IMR-90 (cell line): ENCODE data around the gene TUB. TPM values are rescaled to one million over a fixed set of nuclear protein-coding genes. Genes with fewer than 3 reads are reported as not detected.

Experiments used
- ATAC-seq: fragments of 200-7000 bp; cut with Tn5 transposase; 2 replicates; pipeline ENCODE4 v1.9.1; 2020; ENCODE audit warnings: low read depth, mild to moderate bottlenecking, moderate library complexity
- BruUV-seq: library from RNA; stranded (reverse); fragments of 400-500 nt; replicated peaks from 2 replicates; lab custom pipeline; 2021; lab: Mats Ljungman, UMichigan
- CTCF ChIA-PET: fragments of 300-600 bp; formaldehyde crosslinking; extraction: SDS; loops from one replicate; lab custom pipeline; 2021; ENCODE audit warnings: antibody characterized with exemption; lab: Yijun Ruan, JAX
- POLR2A ChIA-PET: fragments of 300-600 bp; sonication (Branson Sonifier 250); formaldehyde crosslinking; loops from one replicate; lab custom pipeline; 2022; ENCODE audit warnings: antibody characterized with exemption; ENCODE audit not compliant: unreplicated experiment; lab: Charles Lee
- DNase-seq: peaks from one replicate; pipeline ENCODE4 v3.0.0; 2013
- H2AFZ ChIP-seq: replicated peaks from 2 replicates; pipeline ENCODE3; 2013; ENCODE audit warnings: low read length, mild to moderate bottlenecking; ENCODE audit not compliant: poor library complexity
- H2AK5ac ChIP-seq: 2 replicates; pipeline ENCODE4 v1.6.1; 2013; ENCODE audit warnings: low read depth, low read length, inconsistent platforms
- H2AK9ac ChIP-seq: replicated peaks from 2 replicates; pipeline ENCODE3; 2013; ENCODE audit warnings: mild to moderate bottlenecking, low read depth, low read length, moderate library complexity; ENCODE audit not compliant: poor library complexity
- H2BK120ac ChIP-seq: 2 replicates; pipeline ENCODE4 v1.6.1; 2013; ENCODE audit warnings: low read depth, low read length, inconsistent platforms
- H2BK15ac ChIP-seq: 3 replicates; pipeline ENCODE4 v1.6.1; 2013; ENCODE audit warnings: low read depth, low read length, inconsistent platforms
- H2BK20ac ChIP-seq: 2 replicates; pipeline ENCODE4 v1.6.1; 2013; ENCODE audit warnings: low read depth, mild to moderate bottlenecking, inconsistent platforms, low read length, moderate library complexity
- H2BK5ac ChIP-seq: 2 replicates; pipeline ENCODE4 v1.6.1; 2013; ENCODE audit warnings: mild to moderate bottlenecking, low read depth, low read length, inconsistent platforms; ENCODE audit not compliant: poor library complexity, severe bottlenecking
- H3K14ac ChIP-seq: replicated peaks from 2 replicates; pipeline ENCODE4 v1.6.1; 2013; ENCODE audit warnings: low read depth, low read length, inconsistent platforms
- H3K18ac ChIP-seq: 2 replicates; pipeline ENCODE4 v1.6.1; 2013; ENCODE audit warnings: low read depth, low read length, control low read depth
- H3K23ac ChIP-seq: 2 replicates; pipeline ENCODE4 v1.6.1; 2013; ENCODE audit warnings: low read depth, low read length, inconsistent platforms
- H3K27ac ChIP-seq: 2 replicates; pipeline ENCODE4 v1.5.1; 2013; ENCODE audit warnings: mild to moderate bottlenecking, control low read depth, low read length; ENCODE audit not compliant: insufficient read depth
- H3K27me3 ChIP-seq: 2 replicates; pipeline ENCODE4 v1.6.1; 2013; ENCODE audit warnings: low read length; ENCODE audit not compliant: control insufficient read depth, insufficient read depth
- H3K36me3 ChIP-seq: 2 replicates; pipeline ENCODE4 v1.6.1; 2013; ENCODE audit warnings: low read length, mixed read lengths; ENCODE audit not compliant: control insufficient read depth, insufficient read depth
- H3K4ac ChIP-seq: 2 replicates; pipeline ENCODE4 v1.6.1; 2013; ENCODE audit warnings: low read depth, low read length, inconsistent platforms
- H3K4me1 ChIP-seq: 2 replicates; pipeline ENCODE4 v1.6.1; 2013; ENCODE audit warnings: low read length, mixed read lengths; ENCODE audit not compliant: control insufficient read depth, insufficient read depth
- H3K4me2 ChIP-seq: 2 replicates; pipeline ENCODE4 v1.6.1; 2013; ENCODE audit warnings: low read depth, mild to moderate bottlenecking, control low read depth, low read length, moderate library complexity
- H3K4me3 ChIP-seq: 2 replicates; pipeline ENCODE4 v1.5.1; 2013; ENCODE audit warnings: low read depth, mild to moderate bottlenecking, control low read depth, low read length, moderate library complexity; ENCODE audit not compliant: insufficient read depth
- H3K56ac ChIP-seq: 2 replicates; pipeline ENCODE4 v1.6.1; 2013; ENCODE audit warnings: low read length, inconsistent platforms; ENCODE audit not compliant: insufficient read depth; ENCODE audit errors: extremely low read depth
- H3K79me1 ChIP-seq, 2 experiments: 2 replicates each; pipeline ENCODE4 v1.6.1; 2013; ENCODE audit warnings: low read length in 2 of 2, inconsistent platforms in 1 of 2, low read depth in 1 of 2
- H3K9ac ChIP-seq: 2 replicates; pipeline ENCODE4 v1.6.1; 2013; ENCODE audit warnings: low read depth, low read length, control low read depth
- H3K9me1 ChIP-seq: 2 replicates; pipeline ENCODE4 v1.6.1; 2013; ENCODE audit warnings: low read length, inconsistent platforms; ENCODE audit not compliant: insufficient read depth
- H3K9me3 ChIP-seq: 2 replicates; pipeline ENCODE4 v1.6.1; 2013; ENCODE audit warnings: low read length; ENCODE audit not compliant: control insufficient read depth, insufficient read depth
- H4K20me1 ChIP-seq: 2 replicates; pipeline ENCODE4 v1.6.1; 2013; ENCODE audit warnings: low read length, inconsistent platforms; ENCODE audit not compliant: insufficient read depth
- H4K5ac ChIP-seq: 2 replicates; pipeline ENCODE4 v1.6.1; 2013; ENCODE audit warnings: mild to moderate bottlenecking, low read depth, low read length, control low read depth
- H4K8ac ChIP-seq, 2 experiments: 2 replicates each; pipeline ENCODE4 v1.6.1; 2013; ENCODE audit warnings: low read depth in 2 of 2, low read length in 2 of 2, control low read depth in 1 of 2, inconsistent platforms in 1 of 2
- H4K91ac ChIP-seq: 2 replicates; pipeline ENCODE4 v1.6.1; 2013; ENCODE audit warnings: low read depth, low read length, inconsistent platforms; ENCODE audit not compliant: insufficient read depth
- CHD1 ChIP-seq: IDR thresholded peaks from 2 replicates; pipeline ENCODE4 v1.6.1; 2012; ENCODE audit warnings: low read depth, low read length, improper control_type of control experiment
- CTCF ChIP-seq: conservative IDR thresholded peaks from 2 replicates; pipeline ENCODE4 v1.5.1; 2012; ENCODE audit warnings: mild to moderate bottlenecking, low read depth, low read length, improper control_type of control experiment
- FOS ChIP-seq: fragments of 150-350 bp; IDR thresholded peaks from 2 replicates; pipeline ENCODE4 v1.6.1; 2016; ENCODE audit warnings: low read depth, low read length
- RAD21 ChIP-seq: IDR thresholded peaks from 2 replicates; pipeline ENCODE4 v1.6.1; 2012; ENCODE audit warnings: low read length, improper control_type of control experiment
- RCOR1 ChIP-seq: IDR thresholded peaks from 2 replicates; pipeline ENCODE4 v1.6.1; 2012; ENCODE audit warnings: mild to moderate bottlenecking, low read length, improper control_type of control experiment; ENCODE audit not compliant: insufficient replicate concordance
- WGBS, 2 experiments: methylation state at CpG; one replicate each; pipeline versions ENCODE4 v1.1.5 to v1.1.7; 2013; ENCODE audit warnings: missing lambda C conversion rate in 2 of 2; ENCODE audit not compliant: insufficient read length in 1 of 2; ENCODE audit errors: extremely low coverage in 2 of 2; 5-methylcytosine and 5-hydroxymethylcytosine counted together
- dilution Hi-C: fragments of 300-500 bp; cut with HindIII; formaldehyde crosslinking; loops from one replicate; pipeline ENCODE4 v1.14.3; 2018; ENCODE audit warnings: low sequenced_read_pairs; ENCODE audit not compliant: unreplicated experiment
- in situ Hi-C: fragments of 300-500 bp; cut with MboI; formaldehyde crosslinking; loops from 3 replicates; pipeline ENCODE4 v1.14.3; 2019; ENCODE audit warnings: low sequenced_read_pairs, inconsistent platforms, mixed read lengths
- intact Hi-C: fragments of 100-400 bp; cut with micrococcal nuclease; formaldehyde crosslinking; loops from 2 replicates; pipeline ENCODE4 v1.10.0; 2022
- polyA plus RNA-seq, 3 experiments: library from polyadenylated mRNA; depleted of rRNA; stranded (reverse); fragments of >200 nt; gene quantifications; 2 replicates each; pipeline ENCODE4 v1.2.3, GENCODE V29; 2012; ENCODE audit warnings: low replicate concordance in 1 of 3
- total RNA-seq: library from RNA; depleted of rRNA; stranded (reverse); fragments of >200 nt; gene quantifications from 2 replicates; pipeline ENCODE4 v1.2.3, GENCODE V29; 2012
- TF ChIP-seq, protein P1 (sequence below): fragments of 150-350 bp; IDR thresholded peaks from 2 replicates; pipeline ENCODE4 v1.6.1; 2017; ENCODE audit warnings: mild to moderate bottlenecking, antibody characterized with exemption, low read length, low read depth

The TUB gene
- total and polyA plus RNA-seq, 2 of the 4 experiments (the other 2 are of a cell fraction): 11.8 to 12.9 TPM

DNA sequence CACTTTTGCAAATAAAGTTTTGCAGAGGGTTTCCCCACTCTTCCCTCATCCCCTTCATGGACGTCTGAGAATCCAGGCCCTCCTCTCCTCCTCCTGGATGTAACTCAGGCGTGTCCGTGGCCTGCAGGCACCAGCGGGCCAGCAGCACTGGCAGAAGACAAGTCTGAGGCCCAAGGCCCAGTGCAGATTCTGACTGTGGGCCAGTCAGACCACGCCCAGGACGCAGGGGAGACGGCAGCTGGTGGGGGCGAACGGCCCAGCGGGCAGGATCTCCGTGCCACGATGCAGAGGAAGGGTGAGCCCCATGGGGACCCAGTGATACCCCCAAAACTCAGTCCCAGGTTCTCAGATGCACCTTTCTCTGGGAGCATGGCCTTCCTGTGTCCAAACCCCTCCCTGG is 14.4 kb downstream of the TUB start:
- H4K5ac ChIP-seq: no peak overlapping the region
- H3K18ac ChIP-seq: no peak overlapping the region
- no peak overlapping the region for H3K14ac ChIP-seq
- H2BK120ac ChIP-seq: no peak overlapping the region
- intact Hi-C loops: loop anchor here (5.0 to 10.0 kb wide), 3 partner anchors 167 to 421 kb away; partner anchors contain the start of genes CYB5R2 and LMO1
- no peak overlapping the region for H4K91ac ChIP-seq
- H4K20me1 ChIP-seq: peaks cover 4% of the 10 kb centered on the region; the same call in 1 of the 2 replicates
- H3K27ac ChIP-seq: no peak overlapping the region
- no peak overlapping the region for H2AFZ ChIP-seq
- no peak overlapping the region for H2BK5ac ChIP-seq
- H3K4me2 ChIP-seq: no peak overlapping the region
- no peak overlapping the region for H3K4ac ChIP-seq
- no peak for ATAC-seq
- no peaks in the 10 kb centered on the region for H3K27me3 ChIP-seq
- dilution Hi-C loops: no loop called here
- H3K79me1 ChIP-seq: no peaks in the 10 kb centered on the region; a peak in 1 of 4 replicates
- no peak overlapping the region for H2AK5ac ChIP-seq
- BruUV-seq: no TSS peak
- CTCF ChIA-PET: interaction anchor here (0.6 to 1.2 kb wide), 3 partner anchors 10 to 62 kb away, joined by 3 read pairs; no protein-coding TSS in a partner anchor
- no peak overlapping the region for H3K4me3 ChIP-seq
- in situ Hi-C loops: loop anchor here (5.0 to 25.0 kb wide), 4 partner anchors 61 to 408 kb away; no protein-coding TSS in a partner anchor
- H3K9me3 ChIP-seq: no peaks in the 10 kb centered on the region
- no peak for DNase-seq
- no peak overlapping the region for H3K9ac ChIP-seq
- no peak overlapping the region for H3K23ac ChIP-seq
- TF ChIP-seq RAD21 (no peak), CHD1 (no peak), FOS (no peak), CTCF (no peak), RCOR1 (no peak)
- TF ChIP-seq, protein P1, sequence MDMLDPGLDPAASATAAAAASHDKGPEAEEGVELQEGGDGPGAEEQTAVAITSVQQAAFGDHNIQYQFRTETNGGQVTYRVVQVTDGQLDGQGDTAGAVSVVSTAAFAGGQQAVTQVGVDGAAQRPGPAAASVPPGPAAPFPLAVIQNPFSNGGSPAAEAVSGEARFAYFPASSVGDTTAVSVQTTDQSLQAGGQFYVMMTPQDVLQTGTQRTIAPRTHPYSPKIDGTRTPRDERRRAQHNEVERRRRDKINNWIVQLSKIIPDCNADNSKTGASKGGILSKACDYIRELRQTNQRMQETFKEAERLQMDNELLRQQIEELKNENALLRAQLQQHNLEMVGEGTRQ: no peak
- POLR2A ChIA-PET: no interaction called here
- H2BK15ac ChIP-seq: no peak overlapping the region
- H2BK20ac ChIP-seq: no peak overlapping the region
- H2AK9ac ChIP-seq: no peak overlapping the region
- peaks cover 9% of the 10 kb centered on the region for H3K4me1 ChIP-seq
- peaks cover 19% of the 10 kb centered on the region for H3K36me3 ChIP-seq
- WGBS, 2 experiments: 100% methylated on average over 1 of the region's 12 CpGs; no CpG with 5 or more reads in 1 of the 2 experiments
- H3K56ac ChIP-seq: no peak overlapping the region
- H3K9me1 ChIP-seq: no peaks in the 10 kb centered on the region
- no peak overlapping the region for H4K8ac ChIP-seq
